ENCODE results near the gene RPL35A.

DNA sequence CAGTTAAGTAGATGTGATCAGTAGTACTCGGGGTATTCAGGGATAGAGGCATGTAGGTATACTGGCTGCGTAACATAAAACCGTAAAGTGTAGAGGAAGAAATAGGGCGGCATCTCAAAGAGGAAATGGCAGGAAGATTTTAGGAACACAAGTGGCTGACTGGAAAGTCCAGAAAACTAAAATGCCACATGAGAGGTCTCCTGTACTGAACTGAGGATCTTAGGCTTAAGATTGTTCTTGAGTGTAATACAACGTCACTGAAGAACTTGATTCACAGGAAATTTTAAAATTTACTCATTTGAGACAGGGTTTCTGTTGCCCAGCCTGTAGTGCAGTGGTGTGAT, 7.8 kb downstream of the RPL35A start:
- TF ChIP-seq, protein P1, sequence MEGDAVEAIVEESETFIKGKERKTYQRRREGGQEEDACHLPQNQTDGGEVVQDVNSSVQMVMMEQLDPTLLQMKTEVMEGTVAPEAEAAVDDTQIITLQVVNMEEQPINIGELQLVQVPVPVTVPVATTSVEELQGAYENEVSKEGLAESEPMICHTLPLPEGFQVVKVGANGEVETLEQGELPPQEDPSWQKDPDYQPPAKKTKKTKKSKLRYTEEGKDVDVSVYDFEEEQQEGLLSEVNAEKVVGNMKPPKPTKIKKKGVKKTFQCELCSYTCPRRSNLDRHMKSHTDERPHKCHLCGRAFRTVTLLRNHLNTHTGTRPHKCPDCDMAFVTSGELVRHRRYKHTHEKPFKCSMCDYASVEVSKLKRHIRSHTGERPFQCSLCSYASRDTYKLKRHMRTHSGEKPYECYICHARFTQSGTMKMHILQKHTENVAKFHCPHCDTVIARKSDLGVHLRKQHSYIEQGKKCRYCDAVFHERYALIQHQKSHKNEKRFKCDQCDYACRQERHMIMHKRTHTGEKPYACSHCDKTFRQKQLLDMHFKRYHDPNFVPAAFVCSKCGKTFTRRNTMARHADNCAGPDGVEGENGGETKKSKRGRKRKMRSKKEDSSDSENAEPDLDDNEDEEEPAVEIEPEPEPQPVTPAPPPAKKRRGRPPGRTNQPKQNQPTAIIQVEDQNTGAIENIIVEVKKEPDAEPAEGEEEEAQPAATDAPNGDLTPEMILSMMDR (IDR thresholded peaks at IDR 0.05; ENCODE audit: control extremely low read depth in 1 of 3, insufficient read depth in 1 of 3, low read depth in 1 of 3, low read length in 3 of 3) = no peak
- TF ChIP-seq, protein P2, sequence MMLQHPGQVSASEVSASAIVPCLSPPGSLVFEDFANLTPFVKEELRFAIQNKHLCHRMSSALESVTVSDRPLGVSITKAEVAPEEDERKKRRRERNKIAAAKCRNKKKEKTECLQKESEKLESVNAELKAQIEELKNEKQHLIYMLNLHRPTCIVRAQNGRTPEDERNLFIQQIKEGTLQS (IDR thresholded peaks at IDR 0.05; ENCODE audit: insufficient read depth, low read depth, low read length) = no peak
- TF ChIP-seq RAD21 (IDR thresholded peaks at IDR 0.05 in 1 of 2, conservative IDR thresholded peaks at IDR 0.05 in 1 of 2; ENCODE audit: low read depth in 2 of 2, low read length in 2 of 2) (no peak), JUN (IDR thresholded peaks at IDR 0.05; ENCODE audit: low read depth, low read length) (no peak), KDM1A (IDR thresholded peaks at IDR 0.05; ENCODE audit: borderline replicate concordance, low read length) (no peak), TEAD4 (IDR thresholded peaks at IDR 0.05; ENCODE audit: low read depth, low read length) (no peak), RNF2 (IDR thresholded peaks at IDR 0.05; ENCODE audit: borderline replicate concordance, low read depth, low read length, missing control alignments, poor library complexity, severe bottlenecking) (no peak)
